ENCODE data around the gene SLC8A3. TPM values are rescaled to one million over a fixed set of nuclear protein-coding genes. Genes with fewer than 3 reads are reported as not detected.
A peak's percentile ranks its signal among the peaks of the same experiment; 100 is the strongest.

Gene SLC8A3
- total and polyA plus RNA-seq, 9 donors = 0.04 to 0.53 (median 0.10) TPM; not detected in 3

DNA sequence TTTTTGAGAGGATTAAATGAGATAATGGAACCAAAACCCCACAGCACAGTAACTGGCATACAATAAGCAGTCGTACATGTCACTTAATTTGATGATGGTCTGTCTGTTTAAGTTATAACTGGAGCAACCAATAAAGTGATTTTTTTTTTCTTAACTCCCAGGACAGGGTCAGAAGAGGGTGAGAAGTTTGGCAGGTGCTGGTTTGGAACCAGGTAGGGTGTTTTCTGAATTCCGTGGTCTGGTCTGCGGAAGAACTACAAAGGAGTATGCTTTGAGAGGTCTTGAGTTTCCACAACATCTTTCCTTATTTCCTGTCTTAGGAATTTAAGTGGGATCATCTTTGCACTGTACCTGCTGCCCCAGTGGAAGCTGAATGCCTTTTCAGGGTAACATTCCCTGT is 111.7 kb downstream of the SLC8A3 start:
- Histone ChIP-seq H3K27ac (no peak overlapping the region), H3K4me3 (no peak overlapping the region), H3K27me3 (no peaks in the 10 kb centered on the region), H3K9me3 (no peaks in the 10 kb centered on the region), H3K36me3 (no peaks in the 10 kb centered on the region), H3K4me1 (ENCODE audit: insufficient read depth) (no peaks in the 10 kb centered on the region)
- no peak for DNase-seq
- TF ChIP-seq POLR2A (IDR thresholded peaks at IDR 0.05) (no peak), CTCF (IDR thresholded peaks at IDR 0.05) (no peak), EP300 (IDR thresholded peaks at IDR 0.05) (no peak)
- intact Hi-C loops (cut with DNase I) = no loop called here
- WGBS, 3 donors = 77 to 82% (median 78%) methylated on average over 3 of the region's 3 CpGs

DNA sequence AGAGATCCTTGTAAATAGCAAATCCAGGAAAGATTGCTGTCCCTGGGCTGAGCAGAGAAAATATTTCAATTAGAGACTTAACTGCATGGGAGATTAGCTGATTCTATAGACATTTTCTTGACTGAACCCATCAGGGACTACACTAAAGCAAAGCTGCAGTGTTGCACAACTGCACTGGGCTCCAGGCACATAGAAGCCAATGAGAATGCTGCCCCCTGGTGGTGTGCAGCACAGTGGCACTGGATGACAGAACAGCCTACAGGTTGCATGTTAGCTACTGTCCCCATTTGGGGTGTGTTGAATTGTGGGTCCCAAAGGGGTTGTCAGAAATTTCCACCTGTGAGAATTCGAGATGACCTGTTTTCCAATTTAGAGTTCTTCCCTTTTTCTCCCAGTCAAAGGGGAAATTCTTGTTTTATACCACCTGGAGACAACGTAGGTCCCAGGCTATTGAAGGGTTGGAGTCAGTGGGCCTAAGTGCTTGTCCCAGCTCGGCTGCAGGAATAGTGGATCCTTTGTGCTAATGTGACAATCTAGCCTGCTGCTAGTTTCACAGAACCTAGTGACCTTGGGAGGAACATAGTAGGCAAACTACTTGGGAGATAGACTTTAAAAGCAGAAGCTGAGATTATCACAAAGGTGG is 114.7 kb downstream of the SLC8A3 start:
- Histone ChIP-seq H3K4me3 (no peak overlapping the region), H3K36me3 (no peaks in the 10 kb centered on the region), H3K27me3 (no peaks in the 10 kb centered on the region), H3K9me3 (no peaks in the 10 kb centered on the region), H3K27ac (no peak overlapping the region), H3K4me1 (ENCODE audit: insufficient read depth) (no peaks in the 10 kb centered on the region)
- peak in 2 of 5 donors; percentile 12 to 32 for DNase-seq
- intact Hi-C loops (cut with DNase I) = no loop called here
- 43 to 52% (median 51%) methylated on average over 3 of the region's 3 CpGs for WGBS, 3 donors
- TF ChIP-seq EP300 (IDR thresholded peaks at IDR 0.05) (no peak), POLR2A (IDR thresholded peaks at IDR 0.05) (no peak), CTCF (IDR thresholded peaks at IDR 0.05) (no peak)

DNA sequence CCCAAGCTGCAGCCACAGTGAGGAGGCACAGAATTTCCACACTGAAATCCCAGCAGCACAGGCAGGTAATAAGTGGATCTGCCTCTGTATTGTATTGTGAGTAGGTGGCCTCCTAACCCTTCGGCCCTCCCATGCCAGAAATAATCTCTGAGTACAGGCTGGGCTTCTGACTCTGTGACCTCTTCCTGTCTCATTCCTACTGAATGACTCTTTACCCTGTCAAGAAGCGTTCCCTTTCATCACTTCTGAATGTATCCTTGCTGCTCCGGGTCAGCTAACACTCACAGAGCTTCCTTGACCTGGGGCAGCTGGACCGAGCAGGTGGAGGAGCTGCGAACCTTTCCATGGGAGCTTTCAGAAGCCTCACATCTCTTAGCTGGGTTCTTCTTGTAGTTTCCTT is 119.6 kb downstream of the SLC8A3 start:
- no peaks in the 10 kb centered on the region for H3K9me3 ChIP-seq
- intact Hi-C loops (cut with DNase I) = no loop called here
- no peak for DNase-seq
- H3K27me3 ChIP-seq = no peaks in the 10 kb centered on the region
- no peak overlapping the region for H3K27ac ChIP-seq
- H3K4me3 ChIP-seq = no peak overlapping the region
- H3K36me3 ChIP-seq = no peaks in the 10 kb centered on the region
- WGBS, 3 donors = 24 to 50% (median 30%) methylated on average over 5 of the region's 5 CpGs
- no peaks in the 10 kb centered on the region for H3K4me1 ChIP-seq (ENCODE audit: insufficient read depth)
- TF ChIP-seq POLR2A (IDR thresholded peaks at IDR 0.05) (no peak), CTCF (IDR thresholded peaks at IDR 0.05) (no peak), EP300 (IDR thresholded peaks at IDR 0.05) (no peak)

DNA sequence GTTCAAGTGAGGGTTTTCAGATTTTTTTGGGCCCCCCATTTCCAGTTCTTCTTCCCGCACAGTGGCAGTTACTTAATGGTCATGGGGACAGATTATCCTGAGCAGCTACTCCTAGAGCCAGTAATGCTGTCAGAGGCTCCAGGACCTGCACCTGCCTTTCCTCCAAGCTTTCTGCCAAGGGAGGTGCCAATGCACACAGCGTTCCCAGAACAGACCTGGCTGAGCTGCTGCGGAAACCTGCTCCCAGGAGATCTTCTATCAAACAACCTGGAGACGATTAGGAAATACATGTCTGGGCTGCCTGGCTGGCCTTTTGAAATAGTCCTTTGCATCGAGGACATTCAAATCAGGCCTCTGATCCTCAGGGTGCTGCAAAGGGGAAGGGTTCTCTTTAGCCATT is 120.9 kb downstream of the SLC8A3 start:
- Histone ChIP-seq H3K9me3 (no peaks in the 10 kb centered on the region), H3K4me1 (ENCODE audit: insufficient read depth) (no peaks in the 10 kb centered on the region), H3K27ac (no peak overlapping the region), H3K27me3 (no peaks in the 10 kb centered on the region), H3K36me3 (no peaks in the 10 kb centered on the region), H3K4me3 (no peak overlapping the region)
- DNase-seq = no peak
- intact Hi-C loops (cut with DNase I) = no loop called here
- WGBS, 3 donors = 80 to 92% (median 85%) methylated on average over 5 of the region's 5 CpGs
- TF ChIP-seq CTCF (IDR thresholded peaks at IDR 0.05) (no peak), POLR2A (IDR thresholded peaks at IDR 0.05) (no peak), EP300 (IDR thresholded peaks at IDR 0.05) (no peak)
